Gastroesophageal sphincter (tissue), 3 donors: ENCODE measurements around the gene ITPA.

Experiments
- EP300 ChIP-seq: sonication (generic); formaldehyde crosslinking; IDR thresholded peaks from one replicate; pipeline ENCODE4 v1.6.1; 2017; ENCODE audit warnings: antibody characterized with exemption, mild to moderate bottlenecking
- POLR2A ChIP-seq, 2 donors: fragments of 450-650 bp; IDR thresholded peaks; one replicate each; pipeline ENCODE4 v1.6.1; 2017; ENCODE audit warnings: antibody characterized with exemption in 2 of 2, mild to moderate bottlenecking in 2 of 2, moderate library complexity in 1 of 2
- POLR2AphosphoS5 ChIP-seq: sonication (generic); formaldehyde crosslinking; IDR thresholded peaks from one replicate; pipeline ENCODE4 v1.6.1; 2017; ENCODE audit warnings: antibody characterized with exemption
- TF ChIP-seq, protein P1 (sequence below), 4 experiments: fragments of 200-600 bp in 2 of 4; fragments of 450-650 bp in 2 of 4; sonication (generic) in 1 of 4; IDR thresholded peaks; one replicate each; pipeline ENCODE4 v1.5.1; 2017 to 2019; ENCODE audit warnings: antibody characterized with exemption in 4 of 4, mild to moderate bottlenecking in 2 of 4, moderate library complexity in 2 of 4

DNA sequence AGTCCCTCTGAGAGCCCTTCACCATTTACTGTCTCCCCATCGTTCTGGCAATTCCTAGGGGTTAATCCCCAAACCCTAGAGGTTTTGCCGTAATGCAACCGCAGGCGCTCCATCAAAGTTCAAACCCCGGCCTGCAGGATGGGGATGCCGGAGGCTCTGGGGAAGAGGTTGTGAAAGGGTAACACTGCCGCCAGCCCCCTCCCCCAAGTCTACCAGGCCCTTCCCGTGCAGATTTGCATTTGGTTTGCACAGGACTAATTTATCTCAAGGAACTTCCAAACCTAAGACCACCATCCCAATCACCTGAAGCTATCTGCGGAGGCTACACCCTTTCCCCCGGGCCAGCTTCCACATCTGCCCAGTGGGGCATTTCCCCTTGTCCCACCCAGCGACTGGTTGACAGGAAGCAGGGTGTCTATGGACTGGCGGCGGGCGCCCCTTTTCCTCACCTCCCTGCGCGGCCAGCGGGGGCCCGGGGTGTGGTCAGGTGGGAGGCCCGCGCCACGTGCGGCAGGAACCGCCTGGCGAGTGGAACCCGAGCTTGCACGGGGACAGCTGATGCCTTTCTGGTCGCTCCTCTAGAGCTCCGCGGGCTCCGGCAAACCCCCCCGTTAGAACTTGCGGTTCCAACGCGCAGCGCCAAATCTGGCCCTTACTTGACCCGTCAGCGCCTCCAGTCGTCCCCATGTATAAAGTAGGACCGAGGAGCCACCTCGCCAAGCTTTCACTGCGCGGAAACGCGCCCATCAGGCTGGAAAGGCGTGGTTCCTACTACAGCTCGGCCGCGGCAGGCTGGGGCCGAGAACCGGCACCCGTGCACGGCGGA lies 39.1 kb downstream of the ITPA start:
- no peak for TF ChIP-seq POLR2AphosphoS5
- TF ChIP-seq, protein P1, sequence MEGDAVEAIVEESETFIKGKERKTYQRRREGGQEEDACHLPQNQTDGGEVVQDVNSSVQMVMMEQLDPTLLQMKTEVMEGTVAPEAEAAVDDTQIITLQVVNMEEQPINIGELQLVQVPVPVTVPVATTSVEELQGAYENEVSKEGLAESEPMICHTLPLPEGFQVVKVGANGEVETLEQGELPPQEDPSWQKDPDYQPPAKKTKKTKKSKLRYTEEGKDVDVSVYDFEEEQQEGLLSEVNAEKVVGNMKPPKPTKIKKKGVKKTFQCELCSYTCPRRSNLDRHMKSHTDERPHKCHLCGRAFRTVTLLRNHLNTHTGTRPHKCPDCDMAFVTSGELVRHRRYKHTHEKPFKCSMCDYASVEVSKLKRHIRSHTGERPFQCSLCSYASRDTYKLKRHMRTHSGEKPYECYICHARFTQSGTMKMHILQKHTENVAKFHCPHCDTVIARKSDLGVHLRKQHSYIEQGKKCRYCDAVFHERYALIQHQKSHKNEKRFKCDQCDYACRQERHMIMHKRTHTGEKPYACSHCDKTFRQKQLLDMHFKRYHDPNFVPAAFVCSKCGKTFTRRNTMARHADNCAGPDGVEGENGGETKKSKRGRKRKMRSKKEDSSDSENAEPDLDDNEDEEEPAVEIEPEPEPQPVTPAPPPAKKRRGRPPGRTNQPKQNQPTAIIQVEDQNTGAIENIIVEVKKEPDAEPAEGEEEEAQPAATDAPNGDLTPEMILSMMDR (IDR thresholded peaks at IDR 0.05): no peak
- no peak for TF ChIP-seq EP300
- peak in 1 of 2 donors; percentile 16 for TF ChIP-seq POLR2A (IDR thresholded peaks at IDR 0.05)
